Stimulated activated CD4-positive, alpha-beta T cell treated with anti-CD3 and anti-CD28 coated beads, Interleukin-15, amount 100 ng/mL, for 24 hours (primary cell): ENCODE results near the gene CD300LF.

Experiments used
- DNase-seq: peaks from one replicate; pipeline ENCODE4 v3.0.0-alpha.2; 2020

CD300LF gene

DNA sequence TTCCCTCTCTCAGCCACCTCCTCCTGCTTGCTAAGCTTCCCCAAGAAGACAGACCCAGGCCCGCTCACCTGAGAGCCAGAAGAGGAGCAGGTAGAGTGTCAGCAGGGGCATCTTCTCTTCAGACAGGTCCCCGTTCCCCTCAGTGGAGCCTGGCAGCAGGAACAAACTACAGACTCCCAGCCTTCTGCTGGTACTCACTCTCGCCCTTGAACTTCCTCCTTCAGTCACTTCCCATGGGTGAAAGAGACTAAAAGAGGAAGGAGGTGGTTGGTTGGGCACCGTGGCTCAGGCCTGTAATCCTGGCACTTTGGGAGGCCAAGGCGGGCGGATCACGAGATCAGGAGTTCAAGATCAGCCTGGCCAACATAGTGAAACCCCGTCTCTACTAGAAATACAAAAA, at the start of gene CD300LF:
Gene CD300LF, minus strand, starts transcription at position 168 of the 400 bp plus-strand sequence. Its CDS starts 57 bp downstream, at position 111.
- DNase-seq, result no peak

- no peak for DNase-seq
Measured at GRCh38 chr17:74761931-74762330, 49.2 kb upstream of the CD300LF start.

DNA sequence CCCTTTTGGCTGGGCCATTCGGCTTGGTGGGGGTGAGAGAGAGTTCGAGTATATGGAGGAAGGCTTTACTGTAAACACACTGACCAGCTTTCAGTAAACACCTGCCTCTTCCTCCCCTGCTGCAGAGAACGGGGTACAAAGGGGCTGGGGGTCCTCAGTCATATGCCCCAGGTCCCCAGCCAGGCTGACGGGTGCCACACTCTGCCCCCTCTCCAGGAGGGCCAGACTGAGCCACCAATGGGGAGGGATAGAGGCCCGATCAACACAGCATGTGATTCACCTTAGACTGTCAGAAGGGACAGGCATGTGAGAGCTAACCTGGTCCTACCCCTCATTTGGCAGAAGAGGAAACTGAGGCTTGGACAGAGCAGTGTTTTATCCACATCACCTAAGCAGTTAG, 48.7 kb upstream of the CD300LF start:
- DNase-seq, result no peak

GRCh38 chr17:74760404-74761105, 47.8 kb upstream of the CD300LF start:
- no peak for DNase-seq

DNA sequence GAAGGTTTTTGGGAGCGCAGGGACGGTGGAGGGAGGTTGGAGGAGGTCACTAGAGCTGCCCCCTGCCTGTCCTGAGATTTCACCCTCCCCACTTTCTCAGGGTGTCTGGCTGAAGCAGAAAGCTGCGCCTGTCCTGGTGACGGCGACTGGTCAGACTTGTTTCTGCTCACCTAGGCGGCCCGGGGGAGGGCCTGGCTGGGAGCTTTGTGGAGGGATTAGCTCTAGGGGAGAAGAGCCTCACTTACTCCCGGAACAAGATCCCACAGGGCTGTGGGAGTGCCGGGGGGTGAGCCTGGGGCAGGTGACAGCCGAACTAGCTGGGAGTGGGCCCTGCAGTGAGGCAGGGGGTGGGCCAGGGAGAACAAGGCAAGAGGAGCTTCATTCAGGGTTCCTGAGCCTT, 47.2 kb upstream of the CD300LF start:
- no peak for DNase-seq

GRCh38 chr17:74759243-74759801, 46.6 kb upstream of the CD300LF start:
- DNase-seq, result peak; percentile 60

DNA sequence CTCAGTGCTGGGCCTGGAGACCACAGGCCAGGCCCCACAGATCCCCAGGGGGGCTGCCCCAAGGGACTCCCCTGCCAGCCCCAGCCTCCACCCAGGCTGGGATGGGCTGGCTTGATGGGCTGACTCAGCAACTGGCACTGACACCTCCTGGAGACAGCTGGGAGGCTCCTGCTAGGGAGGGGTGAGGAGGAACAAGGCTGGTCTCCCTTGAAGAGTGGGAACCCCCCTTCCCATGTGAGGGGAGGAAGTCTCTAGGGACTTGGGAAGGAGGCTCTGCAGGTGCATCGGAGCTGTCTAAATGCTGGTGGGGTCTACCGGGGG, 46.1 kb upstream of the CD300LF start:
- DNase-seq, result no peak

DNA sequence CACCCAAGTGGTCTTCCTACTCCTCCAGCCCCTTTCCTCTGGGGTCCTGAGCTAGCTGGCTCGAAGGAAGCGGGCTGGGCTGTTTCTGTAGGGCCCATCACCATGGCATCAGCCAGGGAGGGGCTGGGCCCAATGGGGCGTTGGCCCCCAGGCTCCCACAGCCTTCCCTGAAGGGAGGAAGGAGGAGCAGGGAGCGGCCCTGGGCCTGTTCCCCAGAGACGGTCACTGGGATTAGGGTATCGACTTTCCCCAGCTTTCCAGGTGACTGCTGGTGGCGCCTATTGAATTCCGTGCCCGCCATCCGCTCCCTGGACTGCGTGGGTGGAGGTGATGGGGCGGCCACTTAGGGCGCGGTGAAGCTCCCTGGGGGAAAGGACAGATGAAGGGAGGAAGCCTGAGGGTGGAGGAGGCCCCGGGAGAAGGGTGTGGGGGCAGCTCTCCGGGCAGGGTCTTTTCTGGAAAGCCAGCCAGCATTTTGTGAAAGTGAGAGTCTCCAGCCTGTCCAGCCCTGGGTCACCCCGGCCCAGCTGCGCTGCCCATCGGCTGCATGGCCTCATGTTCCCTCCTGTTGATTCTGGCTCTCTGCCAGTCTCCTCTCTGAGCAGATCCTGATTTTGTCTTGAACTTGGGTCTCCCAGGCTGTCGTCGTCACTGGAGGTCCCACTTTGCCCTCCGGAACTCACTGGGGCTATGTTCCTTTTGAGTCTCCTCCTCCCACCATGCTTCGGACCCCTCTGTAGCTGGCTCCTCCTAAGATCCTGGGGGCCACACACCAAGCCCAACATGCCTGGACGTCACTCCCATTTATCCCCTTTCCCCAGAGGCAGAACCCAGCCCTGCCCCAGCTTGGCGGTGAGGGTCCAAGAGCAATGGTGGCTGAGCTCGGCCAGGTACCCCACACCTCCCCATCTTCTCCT, 45.5 kb upstream of the CD300LF start:
- DNase-seq, result no peak

DNA sequence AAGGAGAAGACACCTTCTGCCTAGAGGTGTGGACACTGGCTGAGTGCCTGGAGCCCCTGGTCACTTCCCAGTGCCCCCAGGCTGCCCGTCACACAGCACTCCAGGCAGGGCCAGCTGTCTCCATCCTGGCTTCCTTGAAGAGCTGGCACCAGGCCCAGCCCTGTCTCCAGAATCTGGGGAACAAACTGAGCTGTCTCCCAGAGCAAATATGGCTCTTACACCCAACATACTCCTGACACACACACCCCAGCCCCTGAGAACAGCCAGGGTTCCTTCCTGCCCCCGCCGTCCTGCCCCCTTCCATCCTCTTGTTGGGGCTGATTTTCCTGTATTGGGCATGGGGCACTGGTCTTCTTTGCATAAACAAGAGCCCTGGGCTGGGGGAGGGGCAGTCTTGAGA, 44.8 kb upstream of the CD300LF start:
- DNase-seq, result no peak

DNA sequence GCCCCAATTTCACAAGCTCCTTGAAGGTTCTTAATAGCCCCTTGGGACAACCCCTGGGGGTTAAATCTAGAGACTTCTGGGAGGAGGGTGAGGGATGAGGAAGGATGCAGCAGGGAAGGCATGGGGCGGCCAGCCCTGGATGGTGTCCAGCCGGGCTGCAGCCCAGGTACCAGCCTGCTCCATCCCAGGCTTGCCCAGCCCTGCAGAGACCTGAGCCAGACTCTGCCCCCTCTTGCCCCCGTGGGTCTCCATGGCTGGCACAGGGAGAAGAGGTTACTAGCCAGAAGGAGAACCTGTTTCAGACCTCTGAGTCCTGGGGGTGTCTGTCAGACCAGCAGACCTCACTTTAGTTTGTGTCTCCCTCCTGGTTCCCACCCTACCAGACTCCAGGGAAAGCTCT, 44.2 kb upstream of the CD300LF start:
- no peak for DNase-seq

DNA sequence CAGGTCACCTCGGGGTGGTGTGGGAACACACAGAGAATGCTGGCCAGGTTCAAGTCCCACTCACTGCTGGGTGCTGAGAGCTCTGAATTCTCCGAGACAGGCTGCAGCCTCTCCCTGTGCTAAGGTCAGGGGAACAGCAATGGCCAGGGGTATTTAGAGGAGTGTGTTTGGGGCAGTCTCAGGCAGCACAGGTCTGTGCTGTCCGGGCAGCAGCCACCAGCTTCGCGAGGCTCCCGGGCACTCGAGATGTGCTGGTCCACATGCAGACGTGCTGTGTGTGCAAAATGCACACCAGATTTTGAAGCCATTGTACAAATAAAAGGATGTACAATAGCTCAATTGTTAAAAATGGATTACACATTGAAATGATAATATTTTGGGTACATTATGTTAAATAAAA, 42.8 kb upstream of the CD300LF start:
- no peak for DNase-seq

- no peak for DNase-seq
Measured at GRCh38 chr17:74754832-74755231, 42.1 kb upstream of the CD300LF start.

GRCh38 chr17:74752822-74753401, 40.2 kb upstream of the CD300LF start:
- DNase-seq, result no peak

DNA sequence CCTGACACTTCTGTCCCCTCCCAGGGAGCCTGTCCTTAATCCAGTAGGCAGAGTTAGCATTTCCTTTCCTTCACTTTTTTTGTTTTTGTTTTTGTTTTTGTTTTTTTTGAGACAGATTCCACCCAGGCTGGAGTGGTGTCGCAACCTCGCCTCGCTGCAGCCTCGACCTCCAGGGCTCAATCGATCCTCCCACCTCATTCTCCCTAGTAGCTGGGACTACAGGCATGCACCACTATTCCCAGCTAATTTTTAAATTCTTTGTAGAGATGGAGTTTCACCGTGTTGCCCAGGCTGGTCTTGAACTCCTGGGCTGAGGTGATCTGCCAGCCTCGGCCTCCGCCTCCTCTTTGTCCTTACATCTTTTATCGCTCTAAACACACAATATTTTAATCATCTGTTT, 39.7 kb upstream of the CD300LF start:
- DNase-seq, result no peak

GRCh38 chr17:74750327-74751069, 37.8 kb upstream of the CD300LF start:
- peak; percentile 48 for DNase-seq

- no peak for DNase-seq
Measured at GRCh38 chr17:74750039-74750326, 37.3 kb upstream of the CD300LF start.

GRCh38 chr17:74749279-74750038, 36.7 kb upstream of the CD300LF start:
- peak; percentile 72 for DNase-seq

DNA sequence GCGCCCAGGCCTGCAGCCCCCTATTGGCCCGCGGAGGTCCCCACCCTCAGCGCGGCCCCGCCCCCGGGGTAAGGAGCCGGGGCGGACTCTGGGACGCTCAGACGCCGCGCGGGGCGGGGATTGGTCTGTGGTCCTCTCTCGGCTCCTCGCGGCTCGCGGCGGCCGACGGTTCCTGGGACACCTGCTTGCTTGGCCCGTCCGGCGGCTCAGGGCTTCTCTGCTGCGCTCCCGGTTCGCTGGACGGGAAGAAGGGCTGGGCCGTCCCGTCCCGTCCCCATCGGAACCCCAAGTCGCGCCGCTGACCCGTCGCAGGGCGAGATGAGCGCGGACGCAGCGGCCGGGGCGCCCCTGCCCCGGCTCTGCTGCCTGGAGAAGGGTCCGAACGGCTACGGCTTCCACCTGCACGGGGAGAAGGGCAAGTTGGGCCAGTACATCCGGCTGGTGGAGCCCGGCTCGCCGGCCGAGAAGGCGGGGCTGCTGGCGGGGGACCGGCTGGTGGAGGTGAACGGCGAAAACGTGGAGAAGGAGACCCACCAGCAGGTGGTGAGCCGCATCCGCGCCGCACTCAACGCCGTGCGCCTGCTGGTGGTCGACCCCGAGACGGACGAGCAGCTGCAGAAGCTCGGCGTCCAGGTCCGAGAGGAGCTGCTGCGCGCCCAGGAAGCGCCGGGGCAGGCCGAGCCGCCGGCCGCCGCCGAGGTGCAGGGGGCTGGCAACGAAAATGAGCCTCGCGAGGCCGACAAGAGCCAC, 36.0 kb upstream of the CD300LF start, which contains the start of gene NHERF1:
Gene NHERF1, plus strand, starts transcription at position 100 of the 750 bp plus-strand sequence. Its CDS starts 219 bp downstream, at position 319.
- DNase-seq, result peak; percentile 97

DNA sequence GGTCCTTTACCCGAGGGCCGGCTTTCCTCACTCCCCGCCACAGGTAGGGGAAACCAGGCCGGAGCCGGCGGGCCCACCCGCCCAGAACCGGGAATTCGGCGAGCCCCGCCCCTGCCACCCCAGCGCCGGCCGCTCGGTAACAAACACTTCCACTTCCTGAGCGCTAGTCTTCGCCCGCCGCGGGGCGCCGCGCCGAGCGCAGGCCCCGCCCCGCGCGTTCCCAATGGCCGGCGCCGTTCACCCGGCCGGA, 35.5 kb upstream of the CD300LF start:
- no peak for DNase-seq

DNA sequence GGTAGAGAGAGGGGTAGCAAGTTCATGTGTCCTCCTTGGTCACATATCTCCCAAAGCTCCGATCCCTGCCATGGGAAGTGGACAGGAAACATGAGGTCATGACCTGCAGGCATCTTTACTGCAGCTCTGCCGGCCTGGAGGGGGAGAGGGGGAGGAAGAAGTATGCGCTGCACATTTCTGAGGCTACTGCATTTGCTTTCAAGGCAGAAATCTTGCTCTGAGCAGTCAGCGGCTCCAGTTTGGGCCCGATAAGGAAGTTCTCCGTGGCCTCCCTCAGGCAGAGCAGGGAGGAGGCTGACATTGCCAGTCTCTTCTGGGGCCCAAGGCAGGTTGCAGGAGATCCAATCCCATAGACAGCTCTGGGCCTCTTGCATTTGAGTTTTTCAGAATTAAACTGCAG, 34.2 kb upstream of the CD300LF start:
- no peak for DNase-seq

GRCh38 chr17:74746376-74746775, 33.7 kb upstream of the CD300LF start:
- DNase-seq, result no peak
